Measurements from ENCODE around the gene FADD. TPM values are rescaled to one million over a fixed set of nuclear protein-coding genes. Genes with fewer than 3 reads are reported as not detected.

Gene FADD, protein sequence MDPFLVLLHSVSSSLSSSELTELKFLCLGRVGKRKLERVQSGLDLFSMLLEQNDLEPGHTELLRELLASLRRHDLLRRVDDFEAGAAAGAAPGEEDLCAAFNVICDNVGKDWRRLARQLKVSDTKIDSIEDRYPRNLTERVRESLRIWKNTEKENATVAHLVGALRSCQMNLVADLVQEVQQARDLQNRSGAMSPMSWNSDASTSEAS
- total RNA-seq (2022; extraction: Qiagen RNA extraction; ENCODE audit: low read depth): 61.0 to 81.3 TPM (median 73.0 TPM) in 5 replicates

DNA sequence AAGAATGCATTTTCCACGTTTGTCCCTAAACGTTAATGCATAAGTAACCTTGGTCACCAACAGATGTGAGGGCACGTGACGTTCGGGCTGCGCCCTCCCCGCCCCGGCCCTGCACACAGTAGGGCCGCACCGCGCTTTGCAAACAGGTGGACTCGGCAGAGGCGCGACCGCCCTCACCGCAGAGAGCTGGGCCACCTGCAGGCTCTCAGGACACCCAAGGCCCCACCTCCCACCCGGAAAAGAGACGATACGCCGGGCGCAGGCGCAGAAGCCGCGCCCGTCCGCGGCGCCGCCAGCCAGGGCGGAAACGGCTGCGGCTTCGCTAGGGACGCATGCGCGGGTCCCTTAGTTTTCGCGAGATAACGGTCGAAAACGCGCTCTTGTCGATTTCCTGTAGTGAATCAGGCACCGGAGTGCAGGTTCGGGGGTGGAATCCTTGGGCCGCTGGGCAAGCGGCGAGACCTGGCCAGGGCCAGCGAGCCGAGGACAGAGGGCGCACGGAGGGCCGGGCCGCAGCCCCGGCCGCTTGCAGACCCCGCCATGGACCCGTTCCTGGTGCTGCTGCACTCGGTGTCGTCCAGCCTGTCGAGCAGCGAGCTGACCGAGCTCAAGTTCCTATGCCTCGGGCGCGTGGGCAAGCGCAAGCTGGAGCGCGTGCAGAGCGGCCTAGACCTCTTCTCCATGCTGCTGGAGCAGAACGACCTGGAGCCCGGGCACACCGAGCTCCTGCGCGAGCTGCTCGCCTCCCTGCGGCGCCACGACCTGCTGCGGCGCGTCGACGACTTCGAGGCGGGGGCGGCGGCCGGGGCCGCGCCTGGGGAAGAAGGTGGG lies at the start of gene FADD:
Gene FADD (plus strand): TSS at position 377 of the 831 bp plus-strand sequence. CDS start 164 bp downstream, at position 541.

Other genes starting within 250 kb of the FADD start
- gene ANO1, start 125.0 kb upstream of the FADD start, total RNA-seq (2022; extraction: Qiagen RNA extraction; ENCODE audit: low read depth): 0.93 to 1.7 TPM (median 1.1 TPM) in 5 replicates
- 25.9 to 37.3 TPM (median 34.9 TPM) in 5 replicates for gene PPFIA1, start 67.4 kb downstream of the FADD start, total RNA-seq (2022; extraction: Qiagen RNA extraction; ENCODE audit: low read depth)
- gene CTTN, start 195.2 kb downstream of the FADD start, total RNA-seq (2022; extraction: Qiagen RNA extraction; ENCODE audit: low read depth): 214 to 232 TPM (median 224 TPM) in 5 replicates